GM18511 (cell line): Measurements from ENCODE around the gene CFAP97.

Experiments used
- ATAC-seq: cut with Tn5 transposase; IDR thresholded peaks from one replicate; pipeline ENCODE4 v1.9.1; 2021; ENCODE audit warnings: mild to moderate bottlenecking, moderate library complexity; ENCODE audit not compliant: unreplicated experiment

Gene CFAP97

GRCh38 chr4:185110375-185110823 lies 93.4 kb downstream of the CFAP97 start:
- no peak for ATAC-seq

DNA sequence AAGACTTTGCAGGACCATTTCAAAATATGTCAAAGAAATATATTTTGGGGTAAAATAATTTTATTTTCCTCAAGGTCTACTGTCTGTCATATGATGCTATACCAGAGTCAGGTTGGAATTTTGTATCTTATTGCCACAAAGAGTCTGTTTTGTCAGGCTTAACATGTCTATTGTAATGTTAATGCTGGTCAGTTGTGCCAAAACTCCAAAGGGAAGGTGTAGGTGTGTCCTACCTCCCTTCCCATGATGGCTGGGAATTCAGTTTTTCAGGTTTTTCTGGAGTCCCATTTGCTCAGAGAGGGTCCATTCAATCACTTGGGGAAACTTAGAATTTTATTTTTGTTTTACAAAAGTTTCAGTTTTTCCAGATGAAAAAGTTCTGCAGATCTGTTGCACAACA lies 94.1 kb downstream of the CFAP97 start:
- no peak for ATAC-seq
